HG03558 (cell line): ENCODE data around the gene TMEM125.

Experiments
- ATAC-seq: cut with Tn5 transposase; IDR thresholded peaks from one replicate; pipeline ENCODE4 v1.9.1; 2021; ENCODE audit warnings: moderate number of reproducible peaks; ENCODE audit not compliant: unreplicated experiment; ENCODE audit errors: extremely low read depth

TMEM125 gene

GRCh38 chr1:43269627-43270375 lies at the start of gene TMEM125:
TMEM125 (plus strand) TSS chr1:43269983; CDS start chr1:43272723, 2,740 bp downstream.
- ATAC-seq, result no peak

- ATAC-seq, result no peak
These were observed 48.6 kb upstream of the TMEM125 start for GRCh38 chr1:43220905-43221778.

- no peak for ATAC-seq
These were observed 48.0 kb upstream of the TMEM125 start for GRCh38 chr1:43221797-43222196.

- ATAC-seq, result no peak
These were observed 46.9 kb upstream of the TMEM125 start for GRCh38 chr1:43222879-43223278.

- no peak for ATAC-seq
These were observed 44.6 kb upstream of the TMEM125 start for GRCh38 chr1:43225168-43225567.

- ATAC-seq, result no peak
These were observed 42.5 kb upstream of the TMEM125 start for GRCh38 chr1:43227143-43227764.

- ATAC-seq, result no peak
These were observed 39.7 kb upstream of the TMEM125 start for GRCh38 chr1:43229826-43230780.

- ATAC-seq, result no peak
These were observed 37.7 kb upstream of the TMEM125 start for GRCh38 chr1:43232074-43232473.

GRCh38 chr1:43232482-43232881 lies 37.3 kb upstream of the TMEM125 start:
- no peak for ATAC-seq

GRCh38 chr1:43233631-43234030 lies 36.2 kb upstream of the TMEM125 start:
- ATAC-seq, result no peak

- ATAC-seq, result no peak
These were observed 35.5 kb upstream of the TMEM125 start for GRCh38 chr1:43234267-43234666.

GRCh38 chr1:43235040-43235439 lies 34.7 kb upstream of the TMEM125 start:
- no peak for ATAC-seq

GRCh38 chr1:43235451-43236121 lies 34.2 kb upstream of the TMEM125 start:
- ATAC-seq, result no peak

GRCh38 chr1:43237121-43237520 lies 32.7 kb upstream of the TMEM125 start:
- no peak for ATAC-seq

GRCh38 chr1:43238085-43238484 lies 31.7 kb upstream of the TMEM125 start:
- no peak for ATAC-seq

GRCh38 chr1:43238991-43239469 lies 30.8 kb upstream of the TMEM125 start:
- ATAC-seq, result no peak

- ATAC-seq, result no peak
These were observed 30.3 kb upstream of the TMEM125 start for GRCh38 chr1:43239484-43239883.

GRCh38 chr1:43241413-43241836 lies 28.4 kb upstream of the TMEM125 start:
- no peak for ATAC-seq

- ATAC-seq, result no peak
These were observed 26.5 kb upstream of the TMEM125 start for GRCh38 chr1:43243299-43243698.
